NCI-H1436 treated with DMSO at 0.1 percent for 48 hours (cell line): ENCODE results near the gene MGMT.

ENCODE experiments used
- DNase-seq: peaks from one replicate; lab custom pipeline; 2025; lab: John Stamatoyannopoulos, UW

MGMT gene

DNA sequence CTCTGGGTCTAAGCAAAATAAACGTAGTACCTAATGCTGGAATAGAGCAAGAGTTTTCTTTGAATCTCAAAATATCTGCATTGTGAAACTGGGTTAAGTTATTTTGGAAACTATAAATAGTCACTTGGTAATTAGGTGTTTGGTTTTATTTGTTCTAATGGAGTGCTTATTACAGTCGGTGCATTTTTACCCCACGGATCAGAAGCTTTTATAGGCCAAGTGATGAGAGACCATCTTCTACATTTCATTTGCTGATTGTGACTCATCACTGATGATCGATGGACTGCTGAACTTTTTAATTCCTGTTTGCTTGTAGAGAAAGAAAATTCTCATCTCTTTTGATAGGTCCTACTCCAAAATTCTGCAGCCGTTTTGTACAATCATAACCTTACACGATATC, 28.2 kb downstream of the MGMT start:
- no peak for DNase-seq

DNA sequence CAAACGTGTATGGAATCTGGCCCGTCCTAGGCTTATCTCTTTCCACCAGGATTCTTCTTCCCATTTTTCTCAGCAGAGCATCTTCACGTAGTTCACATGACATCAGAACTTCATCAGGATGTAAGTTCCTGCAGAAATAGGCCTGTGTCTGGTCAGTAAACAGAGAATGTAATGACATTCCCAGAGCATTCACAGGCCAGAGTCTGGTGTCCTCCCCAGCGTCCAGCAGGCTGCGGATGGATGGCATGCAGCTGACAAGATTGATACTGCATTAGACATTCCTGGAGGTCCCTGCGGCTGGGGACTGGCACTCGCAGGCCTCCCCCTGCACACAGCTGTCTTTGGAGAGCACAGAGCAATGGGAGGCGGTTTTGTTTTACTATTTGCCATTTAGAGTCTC, 28.7 kb downstream of the MGMT start:
- no peak for DNase-seq

DNA sequence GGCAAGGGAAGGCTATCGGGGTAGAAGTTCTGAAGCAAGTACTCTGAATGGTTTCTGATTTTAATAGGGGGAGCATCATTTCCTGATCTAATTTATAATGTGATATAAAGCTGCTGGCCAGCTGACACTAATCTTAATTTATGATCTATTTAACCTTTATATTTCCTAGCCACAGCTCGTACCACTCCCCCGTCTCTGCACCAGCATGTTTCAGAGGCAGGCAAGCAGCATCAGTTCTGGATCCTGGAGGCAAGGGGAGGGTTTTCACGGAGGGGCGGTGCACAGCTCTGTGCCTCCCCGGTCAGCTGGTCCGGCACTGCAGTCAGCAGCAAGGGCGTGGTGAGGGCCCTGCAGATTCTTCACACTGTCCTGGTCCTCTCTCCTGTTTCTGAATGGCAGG, 30.0 kb downstream of the MGMT start:
- DNase-seq, result no peak

DNA sequence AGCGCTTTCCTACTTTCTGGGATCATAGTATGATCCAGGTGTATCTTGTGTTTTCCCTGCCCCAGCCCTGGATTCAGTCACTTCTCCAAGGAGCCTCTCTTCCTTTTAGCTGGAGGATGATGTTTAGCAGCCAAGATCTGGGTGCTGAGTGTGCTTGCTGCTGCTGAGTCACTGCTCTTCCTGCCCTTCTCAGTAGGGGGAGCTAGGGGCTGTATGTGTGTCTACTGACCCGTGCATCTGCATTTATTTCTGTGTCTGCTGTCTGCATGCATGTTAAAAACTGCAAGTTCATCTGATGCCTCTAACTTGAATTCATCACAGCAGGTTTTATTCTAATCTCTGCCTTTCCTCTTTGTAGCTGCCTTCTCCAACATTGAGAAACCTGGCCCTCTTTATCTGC, 31.6 kb downstream of the MGMT start:
- DNase-seq, result no peak

DNA sequence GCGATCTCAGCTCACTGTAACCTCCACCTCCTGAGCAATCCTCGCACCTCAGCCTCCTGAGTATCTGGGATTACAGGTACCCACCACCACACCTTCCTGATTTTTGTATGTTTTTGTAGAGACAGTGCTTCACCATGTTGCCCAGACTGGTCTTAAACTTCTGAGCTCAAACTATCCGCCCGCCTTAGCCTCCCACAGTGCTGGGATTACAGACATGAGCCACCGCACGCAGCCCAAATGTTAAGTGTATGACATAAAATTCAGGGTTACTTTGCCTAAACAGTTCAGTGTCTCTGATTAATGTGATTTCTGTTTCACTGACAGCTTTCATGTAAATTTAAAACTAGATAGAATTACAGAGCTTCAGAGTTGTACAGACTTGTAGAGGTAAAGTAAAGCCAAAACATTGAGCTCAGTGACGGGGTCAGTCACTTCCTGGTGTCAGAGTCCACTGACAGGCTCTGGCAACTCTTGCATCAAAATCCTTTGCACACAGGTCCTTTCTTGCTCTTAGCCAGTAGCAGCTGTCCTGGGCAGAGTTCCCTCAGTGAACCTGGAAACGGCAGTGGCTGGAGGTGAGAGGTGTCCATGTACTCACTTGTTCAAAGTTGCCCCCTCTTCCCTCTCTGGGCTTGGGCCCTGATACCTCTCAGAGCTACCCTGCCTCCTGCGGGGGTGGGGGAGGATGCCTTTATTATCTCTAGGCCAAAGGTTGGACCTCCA, 33.7 kb downstream of the MGMT start:
- DNase-seq, result no peak

DNA sequence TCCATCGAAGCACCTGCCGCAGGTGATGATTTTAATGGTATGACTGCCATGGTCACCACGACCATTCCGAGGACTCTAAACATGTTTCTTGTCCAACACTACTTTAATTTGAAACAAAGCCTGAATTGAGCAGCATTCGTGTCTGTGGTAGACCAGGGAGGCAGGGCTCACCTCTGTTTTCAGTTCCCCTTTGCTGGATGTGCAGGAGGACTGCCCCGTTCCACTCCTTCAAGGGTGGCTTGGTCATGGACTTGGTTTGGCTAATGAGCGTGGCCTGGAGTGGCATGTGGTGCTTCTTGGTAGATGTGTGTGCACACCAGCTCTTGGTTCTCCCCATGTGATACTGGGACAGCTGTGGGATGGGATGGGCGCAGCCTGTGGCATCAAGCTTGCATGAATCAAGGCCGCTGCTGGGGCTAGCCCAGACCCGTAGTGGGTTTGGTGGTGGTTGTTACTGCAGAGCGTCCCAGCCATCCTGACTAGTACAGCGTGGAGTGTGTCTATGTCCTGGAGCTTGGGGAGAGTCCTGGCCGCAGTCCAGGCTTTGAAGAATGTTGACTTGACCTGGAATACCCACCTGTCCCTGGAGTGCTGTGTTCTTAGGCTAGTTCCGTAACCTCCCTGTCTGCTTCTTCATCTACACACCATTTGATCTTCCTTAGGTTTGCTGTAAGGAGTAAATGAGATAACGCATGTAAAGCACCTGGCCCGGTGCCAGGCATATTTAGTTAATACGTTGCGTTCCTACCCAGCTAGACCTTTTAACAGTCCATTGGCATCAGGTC, 34.8 kb downstream of the MGMT start:
- no peak for DNase-seq

DNA sequence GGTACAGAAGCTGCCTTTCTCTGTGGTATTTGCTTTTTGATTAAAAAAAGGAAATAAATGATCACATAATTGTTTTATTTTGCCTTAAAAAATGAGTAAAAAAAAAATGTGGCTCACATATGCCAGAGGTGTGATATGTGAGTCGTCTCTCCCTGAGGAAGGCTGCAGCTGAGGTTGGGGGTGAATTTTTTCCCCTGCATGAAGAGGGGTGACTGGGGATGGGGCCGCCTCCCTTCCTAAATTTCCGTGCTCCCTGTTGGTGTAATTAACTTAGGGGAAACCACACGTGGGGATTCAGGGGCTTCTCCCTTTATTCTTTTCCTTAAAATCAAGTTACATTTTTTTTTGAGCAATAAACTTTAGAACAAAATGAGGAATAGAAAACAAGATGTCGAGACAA, 35.4 kb downstream of the MGMT start:
- DNase-seq, result no peak

DNA sequence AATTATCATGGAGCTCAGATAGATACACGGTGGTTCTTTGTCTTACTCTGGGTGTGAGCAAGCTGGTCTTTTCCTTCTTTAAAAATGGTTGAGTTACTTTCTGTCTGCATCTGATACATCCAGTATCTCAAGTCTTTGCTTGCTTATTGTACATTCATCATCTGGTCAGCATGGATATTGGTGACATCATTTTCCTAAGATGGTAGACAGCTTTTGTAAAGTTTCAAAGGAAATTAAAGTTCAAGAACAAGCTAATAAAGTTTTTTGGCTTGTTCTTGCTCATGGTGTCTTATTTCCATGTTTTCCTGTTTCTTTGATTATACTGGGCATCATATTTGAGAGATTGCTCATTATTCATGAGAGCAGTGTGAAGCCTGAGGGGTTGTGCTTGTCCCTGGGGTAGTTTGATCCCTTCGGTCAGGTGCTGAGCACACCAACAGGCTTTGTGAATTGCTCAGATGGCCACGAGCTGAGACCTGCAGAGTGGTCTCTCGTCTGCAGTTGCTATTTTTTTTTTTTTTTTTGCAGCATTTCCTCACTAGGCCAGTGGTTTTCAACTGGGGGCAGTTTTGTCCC, 38.5 kb downstream of the MGMT start:
- no peak for DNase-seq

DNA sequence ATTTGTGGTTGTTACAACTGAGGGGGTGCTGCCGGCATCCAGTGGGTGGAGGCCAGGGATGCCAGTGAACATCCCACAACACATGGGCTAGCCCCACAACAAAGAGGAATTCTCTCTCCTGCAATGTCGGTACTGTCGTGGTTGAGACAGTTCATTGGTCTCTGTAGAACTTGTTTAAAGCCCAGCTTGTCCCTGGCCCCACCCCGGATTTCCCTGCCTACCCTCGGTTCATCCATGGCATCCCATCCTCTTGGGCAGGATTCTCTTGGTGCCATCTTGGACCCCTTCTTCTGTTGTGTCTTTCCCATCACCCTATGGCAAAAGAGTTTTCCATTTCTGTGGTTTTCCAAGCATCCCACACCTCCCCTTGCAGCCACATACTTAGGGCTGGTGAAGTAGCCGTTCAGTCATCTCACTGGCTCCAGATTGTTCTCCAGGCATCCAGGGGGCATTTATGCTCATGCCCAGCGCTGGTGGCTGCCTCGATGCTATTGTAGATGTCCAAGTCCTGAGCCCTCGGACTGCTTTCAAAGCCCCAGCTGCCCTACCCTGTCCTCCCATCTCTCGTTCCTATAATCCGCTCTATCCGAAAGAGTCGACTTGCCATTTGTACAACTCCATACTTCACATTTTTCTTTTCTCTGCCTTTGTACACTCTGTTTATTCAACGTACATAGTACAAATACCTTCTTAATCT, 39.2 kb downstream of the MGMT start:
- DNase-seq, result no peak

DNA sequence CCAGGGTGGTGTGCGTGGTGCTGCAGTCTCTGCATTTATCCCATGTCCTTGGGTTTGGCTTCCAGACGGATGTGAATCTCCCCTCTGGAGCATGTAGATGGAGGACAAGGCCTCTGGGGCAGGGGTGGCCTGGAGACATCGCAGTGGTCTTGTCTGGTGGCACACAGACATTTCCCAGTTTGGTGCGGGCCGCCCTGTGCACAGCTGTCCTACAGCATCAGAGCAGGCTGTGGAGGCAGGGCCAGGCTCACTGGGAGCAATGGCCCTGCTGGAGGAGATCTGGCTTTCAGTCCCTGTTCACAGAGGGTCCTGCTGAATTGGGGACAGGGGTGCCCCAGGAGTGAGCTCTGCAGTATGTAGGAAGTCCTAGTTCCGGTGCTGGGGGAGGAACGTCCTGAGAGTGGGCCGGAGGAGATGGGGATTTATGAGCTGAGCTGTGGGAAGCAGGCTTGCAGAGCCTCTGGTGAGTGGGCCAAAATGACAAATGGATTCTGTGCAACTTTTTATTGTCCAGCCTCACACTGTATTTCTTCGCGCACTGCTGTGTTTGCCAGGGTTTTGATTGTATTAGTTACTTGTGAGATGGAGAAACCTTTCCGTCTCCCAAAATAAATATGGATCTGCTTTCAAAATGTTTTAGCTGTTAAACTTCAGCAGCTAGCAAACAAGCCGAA, 40.3 kb downstream of the MGMT start:
- DNase-seq, result no peak

DNA sequence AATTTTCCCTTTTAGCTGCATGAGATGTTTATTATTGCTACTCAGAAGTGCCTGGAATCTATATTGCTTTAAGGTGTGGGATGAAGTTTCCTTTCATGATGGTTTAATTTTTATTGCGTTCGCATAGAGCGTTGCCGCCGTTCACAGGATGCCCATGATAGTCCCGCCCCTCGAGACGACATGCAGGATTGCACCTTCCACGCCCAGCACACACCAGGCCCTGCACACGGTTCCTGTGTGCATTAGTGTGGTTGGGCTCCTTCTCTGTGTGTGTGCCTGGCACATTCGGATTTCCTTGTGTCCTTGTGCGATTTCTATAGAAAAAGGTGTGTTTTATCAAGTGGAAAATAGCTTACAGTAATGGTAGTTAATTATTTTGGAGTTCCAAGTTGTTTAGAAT, 42.1 kb downstream of the MGMT start:
- DNase-seq, result no peak

DNA sequence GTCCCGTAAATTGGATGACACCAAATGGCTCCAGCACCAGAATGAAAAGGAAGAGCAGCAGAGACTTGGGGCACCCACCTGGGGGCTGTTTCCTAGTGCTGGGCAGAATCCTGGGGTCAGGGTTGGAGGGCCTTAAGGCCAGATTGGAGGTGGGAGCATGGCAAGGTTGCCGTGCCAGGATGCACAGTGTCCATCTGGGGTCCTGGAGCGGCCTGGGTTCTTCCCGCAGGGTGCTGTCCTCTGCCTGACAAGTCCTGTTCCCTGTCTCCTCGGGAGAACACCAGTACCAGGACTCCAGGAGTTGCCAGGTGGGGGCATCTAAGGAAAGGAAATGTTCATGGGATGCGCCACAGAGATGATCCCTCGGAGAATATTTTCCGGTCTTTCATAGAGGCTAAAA, 42.8 kb downstream of the MGMT start:
- no peak for DNase-seq

DNA sequence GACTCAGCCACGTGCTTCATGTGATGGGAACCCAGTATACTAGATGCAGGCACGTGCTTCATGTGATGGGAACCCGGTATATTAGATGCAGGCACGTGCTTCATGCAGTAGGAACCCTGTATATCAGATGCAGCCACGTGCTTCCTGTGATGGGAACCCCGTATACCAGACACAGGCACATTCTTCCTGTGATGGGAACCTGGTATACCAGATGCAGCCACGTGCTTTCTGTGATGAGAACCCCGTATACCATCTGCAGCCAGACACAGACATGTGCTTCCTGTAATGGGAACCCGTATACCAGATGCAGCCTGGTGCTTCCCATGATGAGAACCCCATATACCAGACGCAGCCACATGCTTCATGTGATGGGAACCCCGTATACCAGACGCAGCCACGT, 44.0 kb downstream of the MGMT start:
- DNase-seq, result no peak

DNA sequence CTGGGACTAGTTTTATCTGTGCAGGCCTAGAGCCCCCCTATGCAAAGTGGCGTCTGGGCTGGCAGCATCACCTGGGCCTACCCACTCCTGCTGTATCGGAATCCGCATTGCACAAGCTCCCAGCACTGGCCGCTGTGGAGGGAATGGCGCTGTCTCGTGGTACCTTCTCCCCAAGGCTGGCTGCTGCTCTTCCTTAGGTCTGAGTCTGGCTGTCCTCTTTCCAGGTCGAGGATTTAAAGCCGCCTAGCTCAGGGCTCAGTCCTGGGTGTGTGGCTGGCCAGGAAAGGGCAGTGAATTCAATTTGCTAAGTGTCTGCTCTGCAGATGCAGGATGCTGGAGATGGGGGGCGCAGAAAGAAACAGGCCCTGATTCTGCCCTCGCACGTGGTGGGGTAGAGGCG, 44.7 kb downstream of the MGMT start:
- no peak for DNase-seq

DNA sequence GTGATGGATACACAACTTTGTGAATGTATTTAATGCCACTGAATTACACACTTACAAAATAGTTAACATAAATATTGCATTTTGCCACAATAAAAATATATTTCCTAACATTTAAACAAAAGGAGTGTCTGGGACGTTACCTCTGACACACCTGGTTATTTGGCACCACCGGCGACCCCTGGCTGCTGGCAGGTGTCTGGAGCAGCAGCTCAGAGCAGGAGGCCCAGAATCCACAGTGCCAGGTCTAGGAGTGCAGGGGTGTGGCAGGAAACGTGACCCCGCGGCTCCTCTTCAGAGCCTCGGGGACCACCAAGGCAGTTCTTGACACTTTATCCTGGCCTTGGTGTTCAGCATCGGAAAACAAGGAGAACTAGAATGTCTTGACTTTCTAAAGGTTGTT, 46.3 kb downstream of the MGMT start:
- DNase-seq, result no peak

DNA sequence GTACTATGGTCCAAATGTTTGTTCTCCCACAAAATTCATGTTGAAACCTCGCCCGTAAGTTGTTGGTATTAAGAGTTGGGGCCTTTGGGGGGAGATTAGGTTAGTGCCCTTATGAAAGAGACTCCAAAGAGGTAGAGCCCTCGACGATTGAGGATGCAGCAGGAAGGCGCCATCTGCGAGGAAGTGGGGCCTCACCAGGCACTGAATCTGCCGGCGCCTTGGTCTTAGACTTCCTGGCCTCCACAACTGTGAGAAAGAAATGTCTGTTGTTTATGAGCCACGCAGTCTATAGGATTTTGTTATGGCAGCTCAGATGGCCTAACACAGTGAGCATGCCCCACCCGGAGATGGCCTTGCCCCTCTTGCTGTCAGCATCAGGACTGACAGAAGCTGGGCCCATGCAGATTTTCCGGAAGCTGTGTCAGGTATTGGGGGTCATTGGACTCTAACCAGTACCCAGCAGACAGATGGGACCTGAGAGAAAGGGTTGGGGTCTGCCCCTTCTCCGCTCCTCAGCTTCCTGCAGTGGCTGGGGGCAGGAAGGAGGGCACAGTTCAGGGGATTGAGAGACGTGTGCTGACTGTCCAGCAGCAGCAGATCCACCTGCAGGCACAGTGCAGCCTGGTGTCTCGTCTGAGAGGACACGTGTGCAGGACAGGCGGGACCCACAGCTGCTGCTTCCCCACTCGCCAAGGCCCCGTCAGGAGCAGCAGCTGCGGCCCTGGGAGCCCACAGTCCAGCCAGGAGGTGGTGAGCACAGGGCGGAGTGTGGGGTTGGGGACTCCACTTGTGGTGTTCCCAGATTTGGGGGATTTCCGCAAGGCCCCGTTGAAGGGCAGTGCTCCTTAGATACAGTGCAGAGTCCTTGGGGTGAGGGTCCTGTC, 47.8 kb downstream of the MGMT start:
- DNase-seq, result no peak

DNA sequence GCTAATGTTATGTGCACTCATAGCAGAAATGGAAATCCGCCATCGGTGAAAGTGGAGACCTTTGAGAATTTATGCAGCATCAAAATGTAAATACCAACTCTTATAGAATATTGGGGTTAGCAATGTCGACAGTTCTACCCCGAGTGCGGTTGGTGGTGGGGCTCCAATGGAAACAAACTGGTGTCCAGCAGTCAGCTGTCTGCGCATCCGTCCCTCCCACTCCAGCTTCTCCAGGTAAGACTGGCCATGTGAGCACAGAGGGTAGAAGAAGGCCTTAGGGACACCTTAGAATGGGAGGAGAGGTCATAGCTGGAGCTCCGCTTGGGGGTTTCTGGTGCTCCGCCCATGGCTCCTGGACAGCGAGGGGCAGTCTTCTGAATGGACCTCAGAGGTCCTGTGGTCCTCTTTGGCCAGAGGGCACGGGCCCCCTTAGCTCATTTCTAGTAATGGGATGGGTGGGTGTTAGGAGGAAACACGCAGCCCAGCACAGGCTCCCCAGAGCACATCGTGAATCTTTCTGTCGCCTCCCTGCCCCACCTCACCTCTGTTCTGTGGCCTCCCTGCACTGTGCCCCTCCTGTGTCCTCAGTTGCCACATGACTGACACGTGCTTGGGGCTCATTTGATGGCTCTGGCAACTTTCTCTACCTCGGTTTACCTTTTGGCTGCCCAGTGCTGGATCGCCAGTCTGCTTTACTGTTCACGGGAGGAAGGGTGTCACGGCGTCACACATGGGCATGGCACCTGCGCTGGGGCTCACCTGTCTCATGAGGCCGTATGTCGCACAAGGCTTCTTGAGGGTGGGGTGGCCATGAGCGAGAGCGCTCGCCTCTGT, 50.0 kb downstream of the MGMT start:
- no peak for DNase-seq

DNA sequence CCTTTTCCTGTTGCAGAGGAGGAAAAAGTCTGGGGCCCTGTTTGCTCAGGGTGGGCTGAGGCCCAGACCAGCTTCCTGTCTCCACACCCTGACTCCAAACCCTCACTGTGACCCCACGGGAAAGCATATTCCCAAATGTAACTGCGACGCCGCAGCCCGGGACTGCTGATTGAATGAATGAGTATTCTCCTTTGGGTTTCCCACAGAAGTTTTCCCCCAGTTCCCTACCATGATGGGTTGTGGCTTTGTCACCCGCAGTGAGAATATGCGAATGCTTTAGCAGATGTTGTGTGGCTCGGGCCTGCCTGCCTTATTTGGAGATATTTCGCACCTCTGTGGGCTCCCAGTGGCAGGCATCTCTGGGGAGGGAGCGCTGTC, 50.6 kb downstream of the MGMT start:
- no peak for DNase-seq

DNA sequence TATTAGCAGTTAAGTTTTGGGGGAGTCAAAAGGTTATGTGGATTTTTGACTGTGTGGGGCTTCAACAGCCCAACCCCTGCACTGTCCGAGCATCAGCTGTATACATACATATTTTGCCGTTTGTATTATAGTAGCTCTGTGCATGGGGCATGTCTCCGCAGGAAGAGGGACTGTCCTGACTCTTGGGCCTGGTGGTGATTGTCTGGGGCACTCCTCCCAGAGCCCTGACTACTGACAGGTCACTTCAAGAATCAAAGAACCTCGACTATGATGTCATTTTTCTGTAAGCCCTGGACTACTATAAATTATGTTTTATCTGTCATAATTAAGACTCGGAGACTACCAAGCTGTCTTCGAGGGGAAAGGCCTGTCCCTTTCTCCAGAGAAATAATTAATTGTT, 51.8 kb downstream of the MGMT start:
- no peak for DNase-seq

DNA sequence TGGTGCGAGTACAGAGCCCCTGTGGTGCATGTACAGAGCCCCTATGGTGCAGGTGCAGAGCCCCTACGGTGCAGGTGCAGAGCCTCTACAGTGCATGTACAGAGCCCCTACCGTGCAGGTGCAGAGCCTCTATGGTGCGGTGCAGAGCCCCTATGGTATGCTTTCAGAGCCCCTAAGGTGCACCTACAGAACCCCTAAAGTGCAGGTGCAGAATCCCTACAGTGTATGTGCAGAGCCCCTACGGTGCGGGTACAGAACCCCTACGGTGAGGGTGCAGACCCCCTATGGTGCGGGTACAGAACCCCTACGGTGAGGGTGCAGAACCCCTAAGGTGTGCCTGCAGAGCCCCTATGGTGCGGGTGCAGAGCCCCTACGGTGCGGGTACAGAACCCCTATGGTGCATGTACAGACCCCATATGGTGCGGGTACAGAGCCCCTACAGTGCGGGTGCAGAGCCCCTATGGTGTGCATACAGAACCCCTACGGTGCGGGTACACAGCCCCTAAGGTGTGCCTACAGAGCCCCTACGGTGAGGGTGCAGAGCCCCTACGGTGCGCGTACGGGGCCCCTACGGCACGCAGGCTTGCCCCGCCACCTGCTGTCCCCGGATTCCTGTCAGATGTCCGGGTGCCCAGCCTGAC, 53.5 kb downstream of the MGMT start:
- no peak for DNase-seq
